Smooth muscle cell of the brain vasculature (primary cell): ENCODE results near the gene SHFL.

Source experiments
- DNase-seq: peaks from one replicate; pipeline ENCODE4 v3.0.0-alpha.2; 2012; ENCODE audit warnings: low read depth, low spot score

Gene SHFL

GRCh38 chr19:10087296-10088061, 1.4 kb downstream of the SHFL start:
- no peak for DNase-seq

GRCh38 chr19:10088949-10089554, 2.9 kb downstream of the SHFL start:
- no peak for DNase-seq

GRCh38 chr19:10089801-10090375, 3.8 kb downstream of the SHFL start:
- DNase-seq = no peak

GRCh38 chr19:10091370-10091687, 5.2 kb downstream of the SHFL start:
- DNase-seq = no peak

- DNase-seq = no peak
Measured at GRCh38 chr19:10091895-10092641, 6.0 kb downstream of the SHFL start.

GRCh38 chr19:10092648-10093294, 6.7 kb downstream of the SHFL start:
- DNase-seq = no peak

GRCh38 chr19:10093295-10094186, 7.4 kb downstream of the SHFL start:
- DNase-seq = no peak

- no peak for DNase-seq
Measured at GRCh38 chr19:10095622-10095947, 9.5 kb downstream of the SHFL start.

GRCh38 chr19:10095948-10096614, 10.0 kb downstream of the SHFL start:
- DNase-seq = peak; percentile 69

- no peak for DNase-seq
Measured at GRCh38 chr19:10096615-10096963, 10.5 kb downstream of the SHFL start.

GRCh38 chr19:10100163-10100785, 14.2 kb downstream of the SHFL start:
- DNase-seq = no peak

- DNase-seq = no peak
Measured at GRCh38 chr19:10102787-10103236, 16.7 kb downstream of the SHFL start.

- no peak for DNase-seq
Measured at GRCh38 chr19:10104130-10104513, 18.0 kb downstream of the SHFL start.

GRCh38 chr19:10104665-10105508, 18.8 kb downstream of the SHFL start:
- no peak for DNase-seq

GRCh38 chr19:10105509-10106099, 19.5 kb downstream of the SHFL start:
- no peak for DNase-seq

- peak; percentile 93 for DNase-seq
Measured at GRCh38 chr19:10106100-10106936, 20.2 kb downstream of the SHFL start, which contains the start of gene PPAN. TSS of gene PPAN (plus strand) at chr19:10106362. CDS start at chr19:10106395, 33 bp downstream.

- no peak for DNase-seq
Measured at GRCh38 chr19:10107254-10107653, 21.1 kb downstream of the SHFL start.
